ENCODE measurements around the gene MEGF11. TPM values are rescaled to one million over a fixed set of nuclear protein-coding genes. Genes with fewer than 3 reads are reported as not detected.

The MEGF11 gene

GRCh38 chr15:65847989-65848388 is 405.6 kb downstream of the MEGF11 start:
- DNase-seq (ENCODE audit: low read depth in 1 of 2, low spot score in 1 of 2): no peak
- no peak overlapping the region for H3K4me3 ChIP-seq (replicated peaks; ENCODE audit: insufficient read depth, low read length)
- no peaks in the 10 kb centered on the region for H3K27me3 ChIP-seq (ENCODE audit: insufficient read depth, poor library complexity, severe bottlenecking)
- H3K27ac ChIP-seq (replicated peaks): no peak overlapping the region
- no peak for TF ChIP-seq SPI1 (IDR thresholded peaks at IDR 0.05; ENCODE audit: borderline replicate concordance, low read depth)
- TF ChIP-seq GABPA (IDR thresholded peaks at IDR 0.05; ENCODE audit: low read depth): no peak
- no peak for TF ChIP-seq REST (IDR thresholded peaks at IDR 0.05; ENCODE audit: insufficient replicate concordance, low read depth)
- TF ChIP-seq POLR2AphosphoS5 (IDR thresholded peaks at IDR 0.05; ENCODE audit: low read depth): no peak
- no peak for TF ChIP-seq CTCF (IDR thresholded peaks at IDR 0.05; ENCODE audit: insufficient read depth, low read length)

GRCh38 chr15:65845826-65846519 is 407.6 kb downstream of the MEGF11 start:
- no peaks in the 10 kb centered on the region for H3K27me3 ChIP-seq (ENCODE audit: insufficient read depth, poor library complexity, severe bottlenecking)
- no peak overlapping the region for H3K27ac ChIP-seq (replicated peaks)
- no peak overlapping the region for H3K4me3 ChIP-seq (replicated peaks; ENCODE audit: insufficient read depth, low read length)
- DNase-seq (ENCODE audit: low read depth in 1 of 2, low spot score in 1 of 2): no peak
- no peak for TF ChIP-seq GABPA (IDR thresholded peaks at IDR 0.05; ENCODE audit: low read depth)
- no peak for TF ChIP-seq POLR2AphosphoS5 (IDR thresholded peaks at IDR 0.05; ENCODE audit: low read depth)
- TF ChIP-seq CTCF (IDR thresholded peaks at IDR 0.05; ENCODE audit: insufficient read depth, low read length): no peak
- TF ChIP-seq REST (IDR thresholded peaks at IDR 0.05; ENCODE audit: insufficient replicate concordance, low read depth): no peak
- TF ChIP-seq SPI1 (IDR thresholded peaks at IDR 0.05; ENCODE audit: borderline replicate concordance, low read depth): no peak

Small RNA genes within 50 kb of the gene (microRNA-seq; reads per million reads assigned to microRNA genes)
- not detected for gene MIR4311
